ENCODE measurements around the gene SSB. TPM values are rescaled to one million over a fixed set of nuclear protein-coding genes. Genes with fewer than 3 reads are reported as not detected.
"Not testable (repeated sequence)": the region's sequence is repeated elsewhere in the genome, so short reads cannot be mapped to it uniquely, and the experiment has no call there.

SSB gene
- total RNA-seq, 1 donor = 94.1 TPM

GRCh38 chr2:169806586-169806985 is 7.9 kb downstream of the SSB start:
- H4K20me1 ChIP-seq (ENCODE audit: insufficient read depth, low read length) = no peaks in the 10 kb centered on the region
- peak overlapping the region; percentile 28 for H3K27ac ChIP-seq (ENCODE audit: low read depth, low read length)
- no peak overlapping the region for H2AFZ ChIP-seq (ENCODE audit: low read length)
- H3K4me1 ChIP-seq (ENCODE audit: insufficient read depth, low read length) = peaks cover 27% of the 10 kb centered on the region
- H3K79me2 ChIP-seq (ENCODE audit: insufficient read depth, low read length) = peaks cover 37% of the 10 kb centered on the region
- H3K36me3 ChIP-seq (ENCODE audit: insufficient read depth, low read length) = peaks cover 59% of the 10 kb centered on the region
- no peak for TF ChIP-seq CTCF (IDR thresholded peaks at IDR 0.05; ENCODE audit: extremely low read depth, low read depth, low read length)
- H3K9me3 ChIP-seq (ENCODE audit: low read depth, low read length) = no peaks in the 10 kb centered on the region
- no peak for DNase-seq (ENCODE audit: insufficient read length, low spot score, missing footprints)
- H3K27me3 ChIP-seq (ENCODE audit: insufficient read depth, low read length) = no peaks in the 10 kb centered on the region
- H3K4me3 ChIP-seq (ENCODE audit: insufficient read depth, low read length) = no peak overlapping the region
- no peak overlapping the region for H3K4me2 ChIP-seq (ENCODE audit: insufficient read depth, low read length)

DNA sequence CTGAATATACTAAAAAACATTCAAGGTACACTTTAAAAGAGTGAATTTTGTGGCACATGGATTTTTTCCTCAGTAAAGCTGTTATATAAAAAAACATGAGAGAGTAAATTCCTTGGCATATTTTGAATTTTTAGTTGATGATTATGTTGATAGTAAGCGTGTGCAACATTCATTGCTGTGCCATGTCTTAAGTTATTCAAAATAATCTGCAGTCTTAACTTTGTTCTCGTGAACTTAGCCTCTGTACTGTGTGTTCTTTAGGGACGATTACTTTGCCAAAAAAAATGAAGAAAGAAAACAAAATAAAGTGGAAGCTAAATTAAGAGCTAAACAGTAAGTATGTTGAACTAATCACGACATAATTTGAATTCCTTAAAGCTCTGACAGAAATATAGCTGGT is 9.6 kb downstream of the SSB start:
- Histone ChIP-seq H4K20me1 (ENCODE audit: insufficient read depth, low read length) (no peaks in the 10 kb centered on the region), H3K4me2 (ENCODE audit: insufficient read depth, low read length) (peak overlapping the region; percentile 16), H3K9me3 (ENCODE audit: low read depth, low read length) (no peaks in the 10 kb centered on the region), H3K27me3 (ENCODE audit: insufficient read depth, low read length) (no peaks in the 10 kb centered on the region), H3K79me2 (ENCODE audit: insufficient read depth, low read length) (peaks cover 21% of the 10 kb centered on the region), H3K4me1 (ENCODE audit: insufficient read depth, low read length) (peaks cover 24% of the 10 kb centered on the region), H3K4me3 (ENCODE audit: insufficient read depth, low read length) (no peak overlapping the region), H2AFZ (ENCODE audit: low read length) (no peak overlapping the region), H3K27ac (ENCODE audit: low read depth, low read length) (peak overlapping the region; percentile 30), H3K36me3 (ENCODE audit: insufficient read depth, low read length) (peaks cover 57% of the 10 kb centered on the region)
- no peak for TF ChIP-seq CTCF (IDR thresholded peaks at IDR 0.05; ENCODE audit: extremely low read depth, low read depth, low read length)
- DNase-seq (ENCODE audit: insufficient read length, low spot score, missing footprints) = peak; percentile 43

DNA sequence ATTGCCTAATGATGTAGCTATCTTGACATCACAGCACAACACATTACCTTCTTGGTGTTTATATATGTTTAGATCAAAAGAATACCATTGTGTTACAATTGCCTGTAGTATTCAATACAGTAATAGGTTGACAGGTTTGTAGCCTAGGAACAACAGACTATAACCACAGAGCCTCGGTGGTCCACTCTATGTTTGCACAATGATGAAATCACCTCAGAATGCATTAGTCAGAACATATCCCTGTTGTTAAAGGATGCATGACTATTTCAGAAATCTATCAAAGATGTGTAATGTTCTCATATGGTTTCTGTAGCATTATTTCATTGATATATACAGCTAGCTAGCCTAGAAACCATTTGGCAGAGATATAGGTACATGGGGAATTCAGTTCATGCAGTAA is 17.2 kb downstream of the SSB start:
- H3K9me3 ChIP-seq (ENCODE audit: low read depth, low read length) = no peaks in the 10 kb centered on the region
- no peak for TF ChIP-seq CTCF (IDR thresholded peaks at IDR 0.05; ENCODE audit: extremely low read depth, low read depth, low read length)
- H4K20me1 ChIP-seq (ENCODE audit: insufficient read depth, low read length) = no peaks in the 10 kb centered on the region
- peak overlapping the region; percentile 44 for H3K27ac ChIP-seq (ENCODE audit: low read depth, low read length)
- no peaks in the 10 kb centered on the region for H3K27me3 ChIP-seq (ENCODE audit: insufficient read depth, low read length)
- no peak overlapping the region for H3K4me2 ChIP-seq (ENCODE audit: insufficient read depth, low read length)
- peaks cover 21% of the 10 kb centered on the region for H3K79me2 ChIP-seq (ENCODE audit: insufficient read depth, low read length)
- no peak overlapping the region for H3K4me3 ChIP-seq (ENCODE audit: insufficient read depth, low read length)
- no peak for DNase-seq (ENCODE audit: insufficient read length, low spot score, missing footprints)
- H3K4me1 ChIP-seq (ENCODE audit: insufficient read depth, low read length) = peaks cover 27% of the 10 kb centered on the region
- H3K36me3 ChIP-seq (ENCODE audit: insufficient read depth, low read length) = peaks cover 44% of the 10 kb centered on the region
- H2AFZ ChIP-seq (ENCODE audit: low read length) = no peak overlapping the region

GRCh38 chr2:169816961-169817360 is 18.3 kb downstream of the SSB start:
- not testable (repeated sequence) for H3K9me3 ChIP-seq (ENCODE audit: low read depth, low read length); H3K4me3 ChIP-seq (ENCODE audit: insufficient read depth, low read length); DNase-seq (ENCODE audit: insufficient read length, low spot score, missing footprints); H2AFZ ChIP-seq (ENCODE audit: low read length); H3K27me3 ChIP-seq (ENCODE audit: insufficient read depth, low read length); H4K20me1 ChIP-seq (ENCODE audit: insufficient read depth, low read length); H3K4me2 ChIP-seq (ENCODE audit: insufficient read depth, low read length); H3K27ac ChIP-seq (ENCODE audit: low read depth, low read length)
- peaks cover 25% of the 10 kb centered on the region for H3K79me2 ChIP-seq (ENCODE audit: insufficient read depth, low read length)
- H3K4me1 ChIP-seq (ENCODE audit: insufficient read depth, low read length) = peaks cover 31% of the 10 kb centered on the region
- H3K36me3 ChIP-seq (ENCODE audit: insufficient read depth, low read length) = peaks cover 35% of the 10 kb centered on the region

GRCh38 chr2:169817369-169817768 is 18.7 kb downstream of the SSB start:
- not testable (repeated sequence) for H2AFZ ChIP-seq (ENCODE audit: low read length); DNase-seq (ENCODE audit: insufficient read length, low spot score, missing footprints); H3K4me2 ChIP-seq (ENCODE audit: insufficient read depth, low read length); H3K27ac ChIP-seq (ENCODE audit: low read depth, low read length); H3K4me3 ChIP-seq (ENCODE audit: insufficient read depth, low read length); H3K27me3 ChIP-seq (ENCODE audit: insufficient read depth, low read length); H3K9me3 ChIP-seq (ENCODE audit: low read depth, low read length); H4K20me1 ChIP-seq (ENCODE audit: insufficient read depth, low read length)
- H3K79me2 ChIP-seq (ENCODE audit: insufficient read depth, low read length) = peaks cover 25% of the 10 kb centered on the region
- peaks cover 32% of the 10 kb centered on the region for H3K36me3 ChIP-seq (ENCODE audit: insufficient read depth, low read length)
- H3K4me1 ChIP-seq (ENCODE audit: insufficient read depth, low read length) = peaks cover 35% of the 10 kb centered on the region

Data from osteoblast (primary cell).